Keratinocyte (primary cell): Measurements from ENCODE around the gene NR2F1.

Experiments used
- CTCF ChIP-seq, 3 experiments: IDR thresholded peaks in 1 of 3; conservative IDR thresholded peaks in 1 of 3; optimal IDR thresholded peaks in 1 of 3; 2 replicates in 2 of 3; 3 replicates in 1 of 3; pipeline versions ENCODE3 to v1.5.1; 2011; ENCODE audit warnings: low read length in 3 of 3, mild to moderate bottlenecking in 3 of 3, moderate library complexity in 2 of 3, control low read depth in 1 of 3, inconsistent platforms in 1 of 3; ENCODE audit not compliant: insufficient read depth in 2 of 3; ENCODE audit errors: extremely low read depth in 1 of 3
- EZH2 ChIP-seq: IDR thresholded peaks from one replicate; pipeline ENCODE4 v1.6.1; 2012; ENCODE audit warnings: inconsistent platforms, mild to moderate bottlenecking, low read length, moderate library complexity

GRCh38 chr5:93609762-93610161, 26.7 kb downstream of the NR2F1 start:
- TF ChIP-seq CTCF (optimal IDR thresholded peaks at IDR 0.05 in 1 of 3, IDR thresholded peaks at IDR 0.05 in 1 of 3, conservative IDR thresholded peaks at IDR 0.05 in 1 of 3; ENCODE audit: extremely low read depth in 1 of 3, insufficient read depth in 2 of 3, low read length in 3 of 3) (no peak), EZH2 (peak; percentile 69)
